SK-MEL-5 (cell line): ENCODE data around the gene TRIM8. TPM values are rescaled to one million over a fixed set of nuclear protein-coding genes. Genes with fewer than 3 reads are reported as not detected.

Source experiments
- DNase-seq: peaks from one replicate; pipeline ENCODE4 v3.0.0-alpha.2; 2016; ENCODE audit warnings: low read depth, low spot score
- in situ Hi-C: cut with HindIII; loops from 2 replicates; pipeline ENCODE4 v1.10.0; 2016; ENCODE audit warnings: low sequenced_read_pairs, high pct_unique_total_duplicates, low pct_unique_long_range_greater_than_20kb
- total RNA-seq: library from RNA; depleted of rRNA; stranded (reverse); fragments of >200 nt; shearing (Covaris generic); gene quantifications from 2 replicates; pipeline ENCODE4 v1.2.3, GENCODE V29; 2014

TRIM8 gene
- total RNA-seq, 1 experiment from 2014 or later, result 21.6 TPM

DNA sequence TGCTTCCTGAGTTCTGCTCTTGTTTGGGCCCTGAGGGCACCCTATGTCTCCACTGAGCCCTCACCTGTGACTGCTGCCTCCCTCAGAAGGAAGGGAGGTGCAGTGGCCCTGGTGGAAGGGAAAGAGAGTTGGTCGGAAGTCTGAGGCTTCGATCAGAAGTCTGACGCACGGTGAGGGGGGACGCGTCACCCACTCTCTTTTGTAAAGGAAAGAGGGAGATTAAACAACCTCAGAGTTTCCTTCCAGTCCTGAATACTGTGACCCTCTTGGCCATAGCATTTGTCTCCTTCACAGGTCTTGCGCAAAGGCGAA lies 31.4 kb upstream of the TRIM8 start:
- DNase-seq, result no peak
- in situ Hi-C loops, result no loop called here

DNA sequence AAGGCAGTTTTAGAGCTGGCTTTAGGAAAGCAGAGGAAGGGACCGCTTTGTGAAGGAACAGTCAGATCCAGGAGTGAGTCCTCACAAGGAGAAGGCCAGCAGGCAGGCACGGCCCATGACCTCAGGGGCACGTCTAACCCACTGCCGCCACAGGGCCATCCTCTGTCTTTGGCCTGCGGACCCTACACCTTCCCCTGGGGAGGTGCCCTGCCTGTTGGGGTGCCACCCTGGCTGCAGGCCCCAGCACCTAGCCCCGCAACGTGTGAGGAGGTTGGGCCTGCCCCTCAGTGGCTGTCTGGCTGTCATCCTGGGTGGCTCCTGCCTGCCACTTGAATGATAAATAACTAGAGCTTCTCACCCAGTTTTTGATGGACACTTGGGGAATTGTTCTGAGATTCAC lies 31.0 kb upstream of the TRIM8 start:
- no peak for DNase-seq
- in situ Hi-C loops, result no loop called here

DNA sequence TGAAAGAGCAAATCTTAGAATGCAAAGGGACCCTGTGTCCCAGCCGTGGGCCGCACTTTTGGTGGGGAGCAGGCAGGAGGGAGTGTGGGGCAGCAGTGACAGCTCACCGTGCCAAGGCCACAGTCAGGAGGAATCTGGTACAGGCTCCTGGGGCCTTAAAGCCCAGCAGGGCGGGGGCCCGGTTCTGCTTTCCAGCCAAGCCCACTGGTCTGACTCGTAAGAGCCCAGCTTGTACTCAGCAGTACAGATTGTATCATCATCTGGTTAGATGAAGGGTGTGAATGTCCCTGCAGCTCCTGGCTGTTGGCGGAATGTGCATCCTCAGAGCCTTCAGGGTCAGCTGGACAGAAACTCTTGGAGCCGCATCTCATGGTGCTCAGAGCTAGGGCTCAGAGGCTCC lies 30.5 kb upstream of the TRIM8 start:
- in situ Hi-C loops, result no loop called here
- DNase-seq, result no peak

DNA sequence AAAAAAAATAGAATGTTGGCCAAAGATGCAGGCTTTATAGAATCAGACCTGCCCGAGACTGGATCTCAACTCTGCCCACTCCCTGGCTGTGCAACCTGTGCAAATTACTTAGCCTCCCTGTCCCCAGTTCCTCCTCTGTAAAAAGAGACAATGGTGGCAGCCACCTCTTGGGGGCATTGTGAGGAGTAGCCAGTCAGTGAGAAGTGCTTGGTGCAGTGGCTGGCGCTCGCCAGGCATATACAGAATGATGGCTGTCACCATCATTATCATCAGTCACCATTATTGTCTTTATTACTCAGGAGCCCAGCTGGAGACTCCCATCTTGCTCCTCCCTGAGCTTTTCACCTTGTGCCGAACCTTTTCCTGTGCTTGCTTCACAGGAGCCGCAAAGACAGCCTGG lies 29.4 kb upstream of the TRIM8 start:
- DNase-seq, result no peak
- in situ Hi-C loops, result no loop called here

DNA sequence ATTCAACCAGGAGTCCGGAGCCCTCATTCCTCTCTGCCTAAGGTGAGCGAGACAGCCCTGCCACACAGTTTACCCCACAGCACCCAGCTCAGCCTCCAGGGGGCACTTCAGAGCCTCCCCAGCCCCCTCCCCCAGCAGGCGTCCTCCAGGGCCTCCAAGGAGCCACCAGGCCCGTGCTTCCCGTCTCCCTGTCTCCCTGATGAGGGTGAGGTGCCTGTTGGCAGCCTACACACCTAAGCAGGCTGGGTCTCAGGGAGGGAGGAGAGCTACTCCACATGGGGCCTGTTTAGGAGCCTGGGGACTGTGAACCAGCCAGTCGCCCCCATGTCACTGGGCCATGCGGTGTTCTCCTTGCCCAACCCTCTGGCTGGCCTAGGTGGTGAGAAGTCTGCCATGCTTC lies 28.9 kb upstream of the TRIM8 start:
- in situ Hi-C loops, result no loop called here
- peak; percentile 35 for DNase-seq

DNA sequence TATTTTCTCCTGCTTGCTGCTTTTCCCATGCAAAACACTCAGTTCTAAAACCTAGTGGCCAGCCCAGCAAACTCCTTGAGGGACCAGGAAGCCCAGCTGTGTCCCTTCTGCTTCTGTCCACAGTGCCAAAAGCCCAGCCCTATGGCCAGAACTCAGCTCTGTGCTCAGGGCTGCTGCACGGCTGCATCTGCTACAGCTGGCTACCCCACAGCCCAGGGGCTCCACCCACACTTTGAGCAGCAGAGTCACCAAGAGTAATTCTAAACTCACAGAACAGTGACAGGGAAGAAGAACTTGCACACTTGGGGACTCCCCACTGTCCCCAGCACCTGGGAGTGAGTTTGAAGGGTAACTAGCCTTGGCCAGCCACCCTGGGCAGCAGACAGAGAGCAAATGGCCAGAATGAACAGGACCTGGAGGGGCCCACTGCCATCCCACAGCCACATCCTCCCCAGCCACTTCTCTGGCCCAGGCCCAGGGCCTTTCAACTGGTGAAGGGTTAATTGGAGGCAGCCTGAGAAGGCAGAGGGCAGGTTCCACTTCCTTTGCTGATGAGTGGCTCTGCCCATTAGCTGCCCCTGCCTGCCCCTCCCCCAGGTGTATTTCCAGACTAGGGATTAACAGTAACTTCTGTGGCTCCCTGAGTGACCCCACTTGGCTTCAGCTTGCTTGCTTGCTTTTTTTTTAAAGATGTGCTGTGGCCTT lies 28.1 kb upstream of the TRIM8 start:
- DNase-seq, result no peak
- in situ Hi-C loops, result no loop called here

DNA sequence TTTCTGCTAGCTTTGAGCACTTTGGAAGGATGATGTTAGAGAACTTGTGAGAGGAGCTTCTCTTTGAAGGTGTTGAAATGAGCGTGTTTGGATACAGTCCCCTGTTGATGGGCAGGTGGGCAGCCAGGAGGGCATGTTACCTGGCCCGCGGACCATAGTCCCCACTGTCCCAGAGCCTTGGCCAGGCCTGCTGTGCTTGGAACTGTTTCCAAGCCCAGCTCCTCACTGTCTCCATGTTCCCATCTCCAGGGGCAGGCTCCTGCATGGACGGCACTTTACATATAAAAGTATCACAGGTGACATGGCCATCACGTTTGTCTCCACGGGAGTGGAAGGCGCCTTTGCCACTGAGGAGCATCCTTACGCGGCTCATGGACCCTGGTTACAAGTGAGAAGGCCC lies 27.2 kb upstream of the TRIM8 start:
- in situ Hi-C loops, result no loop called here
- DNase-seq, result no peak

DNA sequence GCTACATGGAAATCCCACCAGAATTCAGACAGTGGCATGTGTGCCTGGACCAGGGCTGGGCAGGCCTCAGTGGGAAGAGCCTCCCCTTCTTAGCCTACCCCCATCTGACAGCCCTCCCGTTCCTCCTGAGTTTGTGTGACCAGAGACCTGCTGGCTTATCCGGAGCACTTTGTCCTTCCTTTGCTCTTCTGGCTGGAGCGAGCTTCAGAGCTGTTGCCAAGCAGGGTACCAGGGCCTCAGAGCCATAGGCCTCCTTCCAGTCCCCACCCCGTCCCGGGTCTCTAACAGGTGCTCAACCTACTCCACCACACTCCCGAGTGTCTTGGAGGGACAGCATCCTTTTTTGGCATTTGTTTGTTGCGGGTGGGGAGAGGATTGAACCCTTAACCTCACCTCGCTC lies 26.5 kb upstream of the TRIM8 start:
- in situ Hi-C loops, result no loop called here
- no peak for DNase-seq

DNA sequence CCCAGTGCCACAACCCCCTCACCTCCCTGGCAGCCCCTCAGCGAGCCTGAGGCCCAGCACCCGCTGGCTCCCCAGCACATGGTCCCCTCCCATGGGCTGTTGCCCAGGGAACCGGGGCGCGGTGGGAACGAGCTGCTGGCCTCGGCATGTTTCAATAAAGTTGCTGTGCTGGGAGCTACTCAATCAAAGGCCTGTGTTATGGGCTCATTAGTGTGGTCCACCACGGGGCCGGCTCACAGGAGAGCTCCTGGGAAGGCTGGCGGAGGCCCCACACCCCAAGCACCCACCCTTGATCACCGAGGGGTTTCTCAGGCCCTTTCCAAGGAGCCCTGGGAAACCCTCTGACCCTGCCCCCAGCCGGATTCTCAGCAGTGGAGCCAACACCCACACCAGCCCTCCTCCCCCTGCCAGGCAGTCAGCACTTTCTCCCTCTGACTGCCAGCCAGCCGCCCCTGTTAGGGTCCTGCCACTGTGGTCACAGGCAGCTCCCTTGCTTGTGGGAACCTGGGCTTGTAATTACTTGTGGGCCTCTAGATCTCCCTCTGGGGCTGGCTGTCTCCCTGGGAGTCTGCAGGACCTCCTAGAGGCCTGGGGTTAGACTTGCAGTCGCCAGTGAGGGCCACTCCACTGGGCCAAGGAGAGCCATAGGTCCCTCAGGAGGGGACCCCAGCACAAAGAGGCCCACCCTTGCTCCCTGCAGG lies 24.8 kb upstream of the TRIM8 start:
- DNase-seq, result no peak
- in situ Hi-C loops, result no loop called here

DNA sequence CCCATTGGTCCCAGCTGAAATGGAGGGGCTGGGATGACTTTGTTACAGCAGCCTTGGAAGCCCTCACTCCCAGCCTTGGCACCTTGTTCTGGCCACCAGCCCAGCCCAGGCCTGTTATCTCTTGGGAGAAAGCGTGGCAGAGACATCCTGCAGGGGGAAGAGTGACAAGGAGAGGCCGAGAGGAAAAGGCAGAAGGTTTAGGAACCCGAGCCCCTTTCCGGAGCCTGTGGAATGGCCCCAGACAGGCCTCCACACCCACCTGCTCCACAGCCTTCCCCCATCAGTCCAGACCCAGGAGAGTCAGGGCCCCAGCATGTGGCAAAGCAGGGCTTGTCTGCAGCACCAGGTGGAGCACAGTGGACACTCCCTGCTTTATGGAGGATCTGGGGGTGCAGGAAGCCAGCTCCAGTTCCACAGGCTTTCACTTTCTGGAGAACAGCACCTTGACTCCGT lies 24.1 kb upstream of the TRIM8 start:
- in situ Hi-C loops, result no loop called here
- DNase-seq, result no peak

DNA sequence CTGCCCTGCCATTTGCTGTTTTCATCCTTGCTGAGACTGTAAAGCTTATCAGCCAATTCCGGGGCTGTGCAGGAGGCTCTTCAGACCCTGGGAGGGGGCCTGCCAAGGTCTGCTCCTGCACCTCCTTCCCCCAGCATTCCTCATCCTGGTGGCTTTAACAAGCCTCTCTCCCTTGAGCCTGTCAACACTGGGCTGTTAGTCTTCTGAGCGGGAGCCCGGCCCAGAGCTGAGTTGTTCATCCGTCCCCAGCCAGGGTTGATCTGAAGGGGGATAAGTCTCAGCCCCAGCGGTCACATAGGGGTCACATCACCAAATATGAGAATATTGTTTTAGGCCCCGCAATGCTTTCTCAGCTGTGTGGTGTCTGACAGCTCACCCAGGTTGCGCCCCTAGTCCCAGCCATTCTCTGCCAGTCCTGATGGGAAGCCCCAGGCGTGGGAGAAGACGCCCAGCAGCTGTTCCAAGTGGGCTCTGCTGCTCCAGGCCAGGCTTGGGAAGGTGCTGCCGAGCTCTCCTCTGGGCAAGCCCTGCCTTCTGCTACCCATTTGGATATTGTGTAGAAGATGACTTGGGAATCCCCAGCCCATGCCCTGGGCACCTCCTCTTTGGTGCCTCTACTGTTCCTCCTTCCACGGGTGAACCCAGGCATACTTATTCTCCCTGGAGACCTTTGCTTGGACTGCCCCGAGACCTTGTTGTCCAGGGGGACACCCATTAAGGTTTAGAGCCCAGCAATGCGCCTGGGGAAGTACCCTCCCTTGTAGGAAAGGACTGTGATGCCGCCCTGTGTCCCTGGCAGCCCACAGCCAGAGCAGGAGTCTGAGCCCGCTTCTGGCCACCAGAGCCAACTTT lies 23.5 kb upstream of the TRIM8 start:
- in situ Hi-C loops, result no loop called here
- no peak for DNase-seq

DNA sequence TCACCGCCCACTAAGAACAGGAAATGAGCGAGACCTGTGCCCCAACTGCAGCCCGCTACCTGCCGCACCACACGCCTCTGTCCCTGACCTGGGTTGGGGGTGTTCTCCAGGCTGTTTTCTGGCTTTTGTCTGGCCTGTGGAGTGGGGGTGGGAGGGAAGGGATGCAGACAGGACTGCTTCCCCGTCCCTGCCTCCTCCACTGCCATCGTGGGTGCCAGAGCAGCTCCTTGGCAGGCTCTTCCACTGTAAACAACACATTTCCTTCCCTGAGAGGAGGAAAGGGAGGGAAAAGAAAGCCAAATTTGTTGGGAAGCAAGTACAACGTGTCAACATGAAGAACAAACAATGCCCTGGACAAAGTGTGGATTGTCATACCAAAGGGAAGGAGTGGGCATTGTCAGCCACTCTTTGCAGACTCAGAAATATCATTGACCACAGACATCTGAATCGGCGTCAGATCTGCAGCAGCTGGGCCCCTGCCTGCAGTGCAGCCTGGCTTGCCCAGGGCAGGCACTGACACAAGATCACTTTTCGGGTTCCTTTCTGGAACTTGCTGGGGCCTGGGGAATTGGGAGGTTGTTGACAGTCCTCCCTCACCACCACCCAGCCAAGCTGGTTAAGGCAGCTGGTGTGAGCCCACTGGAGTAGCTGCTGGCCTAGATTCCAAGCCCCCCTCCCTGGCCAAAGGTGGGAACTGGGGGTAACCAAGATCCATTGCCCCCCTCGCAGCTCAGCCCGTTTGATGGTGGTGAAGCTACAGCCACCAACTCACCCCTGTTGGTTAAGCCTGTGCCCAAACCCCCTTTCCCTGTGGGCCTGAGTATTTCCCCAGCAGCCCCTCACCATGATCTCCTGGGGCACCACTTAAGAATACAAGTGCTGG lies 22.6 kb upstream of the TRIM8 start:
- DNase-seq, result no peak
- in situ Hi-C loops, result no loop called here

DNA sequence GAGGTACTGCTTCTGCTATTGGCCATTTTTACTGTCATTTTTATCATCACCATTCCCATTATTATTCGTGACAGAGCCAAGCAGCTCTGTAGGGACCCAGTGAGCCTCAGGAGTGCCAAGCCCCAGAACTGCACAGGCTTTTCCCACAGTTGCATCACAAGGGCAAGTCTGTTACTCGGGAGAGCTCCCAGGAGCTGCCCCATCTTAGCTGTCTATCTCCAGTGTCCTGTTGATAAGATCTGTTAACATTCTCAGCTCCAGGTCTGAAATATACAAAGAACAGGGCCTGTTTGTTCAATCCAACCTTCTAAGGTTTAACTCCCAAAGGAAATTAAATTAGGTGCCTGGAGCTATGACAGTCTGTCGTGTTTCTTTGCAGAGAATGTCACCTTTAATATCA lies 20.2 kb upstream of the TRIM8 start:
- no peak for DNase-seq
- in situ Hi-C loops, result no loop called here

DNA sequence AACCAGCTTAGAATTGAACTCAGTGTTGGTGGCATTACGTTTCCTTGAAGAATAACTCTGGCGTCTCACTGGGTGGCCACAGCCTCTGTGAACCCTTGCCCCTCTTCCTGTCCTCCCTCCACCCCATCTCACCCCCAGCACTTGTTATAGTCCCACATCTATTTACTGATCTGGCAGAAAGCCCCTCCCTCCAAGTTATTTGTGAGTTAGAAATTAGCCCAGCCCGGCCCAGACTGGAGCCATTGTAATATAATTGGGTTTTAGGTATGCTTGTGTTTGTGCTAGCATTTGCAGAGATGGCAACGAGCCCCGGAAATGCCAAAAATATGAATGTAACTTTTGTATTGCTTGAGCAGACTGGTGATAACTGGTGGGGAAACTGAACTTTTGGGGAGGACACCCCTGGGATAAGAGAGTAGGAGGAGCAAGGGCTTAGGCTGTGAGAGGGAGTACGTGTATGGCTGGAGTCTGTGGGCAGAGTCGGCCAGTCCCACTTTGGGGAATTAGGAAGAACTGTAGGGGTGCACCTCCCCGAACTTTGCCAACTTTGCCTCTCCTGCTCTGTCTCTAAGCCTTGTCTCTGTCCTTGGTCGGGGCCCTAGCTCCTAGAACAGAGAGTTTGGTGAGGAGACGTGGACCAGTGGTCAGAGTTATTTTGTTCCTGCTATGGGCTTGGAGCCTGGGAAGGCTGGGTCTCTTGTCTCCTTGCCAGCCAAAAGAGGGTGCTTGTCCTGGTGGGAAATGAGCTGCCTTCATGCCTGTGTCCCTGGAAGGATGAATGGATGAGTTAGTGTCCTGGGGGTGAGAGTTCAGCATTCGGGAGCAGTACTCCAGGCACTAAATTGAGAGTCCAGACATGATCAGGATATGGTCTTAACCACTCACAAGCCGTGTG lies 19.3 kb upstream of the TRIM8 start:
- in situ Hi-C loops, result no loop called here

DNA sequence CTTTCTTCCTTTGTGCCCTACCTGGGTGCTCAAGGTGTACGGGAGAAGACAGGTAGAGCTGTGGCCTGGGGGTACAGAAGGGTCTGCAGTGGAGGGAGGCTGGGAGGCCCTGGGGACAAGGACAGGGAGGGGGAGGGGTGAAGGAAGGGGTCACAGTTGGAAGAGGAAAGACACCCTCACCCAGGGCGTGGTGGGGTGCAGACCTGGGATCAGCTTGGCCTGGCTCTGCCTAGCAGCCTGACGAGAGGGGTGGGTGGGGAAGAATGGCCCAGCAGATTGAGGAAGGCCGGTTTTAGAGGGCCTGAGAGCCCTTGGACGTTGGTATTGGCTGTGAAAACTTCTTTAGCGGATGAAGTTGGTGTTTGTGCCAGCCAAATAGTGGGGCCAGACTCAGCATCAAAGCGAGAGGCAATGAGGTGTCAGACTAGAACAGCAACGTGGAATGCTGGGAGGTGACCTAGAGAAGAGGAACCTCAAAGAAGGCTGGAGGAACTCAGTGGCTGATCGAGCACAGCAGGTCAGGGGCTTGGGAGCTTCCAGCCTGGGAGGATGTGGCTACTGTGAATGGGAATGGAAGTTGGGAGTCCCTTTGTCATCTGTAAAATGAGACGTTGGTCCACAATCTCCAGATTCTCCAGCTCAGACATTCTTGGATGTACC lies 18.1 kb upstream of the TRIM8 start:
- in situ Hi-C loops, result no loop called here
- DNase-seq, result no peak

More for the DNA sequence above, 19.3 kb upstream of the TRIM8 start:
- DNase-seq, result no peak

DNA sequence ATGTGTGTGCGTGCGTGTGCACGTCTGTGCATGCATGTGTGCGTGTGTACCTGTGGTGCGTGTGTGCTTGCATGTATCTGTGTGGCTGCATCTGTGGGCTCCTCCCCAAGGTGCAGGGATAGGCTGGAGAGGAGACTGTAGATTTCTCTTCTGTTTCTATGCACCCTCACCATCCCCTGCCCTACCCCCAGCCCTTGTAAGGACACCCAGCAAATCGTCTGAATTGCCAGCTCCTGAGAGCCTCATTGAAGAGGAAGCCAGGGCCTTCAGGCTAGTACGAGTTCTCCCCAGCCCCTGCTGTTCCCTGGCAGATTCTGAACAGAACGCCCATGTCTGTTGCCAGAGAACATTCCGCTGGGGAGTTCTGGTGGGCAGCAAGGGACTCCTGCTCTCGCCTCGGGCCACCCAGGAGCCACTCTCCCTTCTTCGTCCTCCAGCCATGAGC lies 17.0 kb upstream of the TRIM8 start:
- no peak for DNase-seq
- in situ Hi-C loops, result no loop called here
